GM19463 (cell line): ENCODE measurements around the gene SLC10A7.

Experiments used
- ATAC-seq: cut with Tn5 transposase; IDR thresholded peaks from one replicate; pipeline ENCODE4 v1.9.1; 2021; ENCODE audit warnings: mild to moderate bottlenecking, moderate library complexity; ENCODE audit not compliant: unreplicated experiment

Gene SLC10A7

DNA sequence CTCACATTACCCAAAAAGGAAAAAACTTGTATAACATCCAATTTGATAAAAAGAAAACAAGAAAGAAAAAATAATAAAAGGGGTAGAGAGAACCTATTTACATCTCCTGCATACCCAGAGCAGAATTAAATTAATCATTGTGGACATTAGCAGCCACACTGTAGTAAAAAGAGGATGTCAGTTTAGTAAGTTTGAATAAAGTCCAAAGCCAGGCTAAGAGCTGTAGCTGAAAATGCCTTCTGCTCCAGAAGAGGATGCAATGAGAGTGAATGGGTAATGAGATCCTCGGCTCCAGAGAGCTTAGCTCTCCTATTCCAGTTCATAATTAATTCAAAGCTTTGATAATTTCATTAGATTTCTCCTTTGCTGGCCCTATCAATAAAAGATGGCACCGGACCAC lies 78.2 kb downstream of the SLC10A7 start:
- ATAC-seq, result no peak

DNA sequence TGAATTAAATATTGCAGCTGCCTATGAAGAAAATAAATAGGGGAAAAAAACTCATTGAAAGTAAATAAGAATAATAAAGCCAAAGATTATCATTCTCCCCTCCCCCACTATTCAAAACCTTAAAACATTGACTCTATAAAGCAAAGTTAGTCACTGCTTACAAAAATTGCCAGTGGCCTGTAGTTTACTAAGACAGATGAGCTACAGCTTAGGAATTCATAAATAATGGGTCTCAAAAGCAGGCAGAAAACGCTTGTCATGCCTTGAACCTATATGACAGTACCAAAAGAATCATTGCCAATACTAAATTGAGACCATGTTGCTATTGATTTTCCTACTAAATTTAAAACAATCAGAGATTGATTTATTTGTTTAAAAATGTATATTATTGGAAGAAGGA lies 78.9 kb downstream of the SLC10A7 start:
- ATAC-seq, result no peak

DNA sequence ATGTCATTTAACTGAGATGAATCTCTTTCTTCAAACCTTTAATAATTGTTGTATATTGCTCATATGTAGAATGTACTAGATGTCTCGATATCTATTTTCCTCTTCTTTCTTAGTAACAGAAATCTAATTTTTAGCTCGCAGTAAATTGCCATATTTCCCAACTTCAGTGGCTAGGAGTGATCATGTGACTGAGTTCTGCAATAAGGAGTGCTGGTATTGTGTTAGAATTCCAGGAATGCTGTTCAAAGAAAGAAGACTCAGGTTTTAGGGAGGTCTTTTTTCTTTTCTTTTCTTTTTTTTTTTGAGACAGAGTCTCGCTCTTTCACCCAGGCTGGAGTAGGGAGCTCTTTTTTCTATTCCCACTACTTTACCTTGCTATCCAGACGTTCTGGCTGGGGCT lies 81.7 kb downstream of the SLC10A7 start:
- no peak for ATAC-seq

DNA sequence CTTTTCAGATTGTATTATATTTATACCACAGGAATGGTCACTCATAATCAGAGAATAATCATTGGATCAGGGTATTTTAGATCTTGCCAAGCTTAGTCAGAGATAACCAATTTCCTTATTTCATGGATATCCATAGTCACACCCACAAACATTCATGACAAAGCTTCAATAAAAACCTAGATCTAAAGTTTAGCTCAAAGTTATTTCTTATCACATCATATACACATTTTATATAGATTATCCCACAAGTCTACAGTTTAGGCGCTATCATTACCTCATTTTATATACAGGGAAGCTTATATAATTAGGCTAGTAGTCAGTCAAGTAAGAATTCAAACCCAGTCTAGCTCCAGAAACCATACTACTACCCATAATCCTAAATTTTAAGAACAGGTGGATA lies 82.3 kb downstream of the SLC10A7 start:
- no peak for ATAC-seq

DNA sequence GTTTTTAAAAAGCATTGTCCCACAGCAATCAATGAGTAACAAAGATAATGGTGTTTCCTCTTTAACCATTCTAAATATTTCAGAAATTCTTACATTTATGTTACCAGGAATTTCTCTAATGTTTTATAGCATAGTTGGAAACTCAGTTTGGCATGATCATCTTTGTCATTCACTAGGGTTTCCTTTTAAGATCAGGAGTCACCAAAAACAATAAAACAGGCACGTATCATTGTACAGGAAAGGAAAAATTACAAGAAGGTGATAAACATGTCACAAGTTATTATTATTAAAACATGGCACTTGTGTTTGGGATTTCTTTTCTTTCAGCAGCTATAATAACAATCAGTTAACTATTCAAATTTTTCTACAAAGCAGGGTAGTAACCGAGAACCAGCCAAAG lies 84.0 kb downstream of the SLC10A7 start:
- ATAC-seq, result no peak

DNA sequence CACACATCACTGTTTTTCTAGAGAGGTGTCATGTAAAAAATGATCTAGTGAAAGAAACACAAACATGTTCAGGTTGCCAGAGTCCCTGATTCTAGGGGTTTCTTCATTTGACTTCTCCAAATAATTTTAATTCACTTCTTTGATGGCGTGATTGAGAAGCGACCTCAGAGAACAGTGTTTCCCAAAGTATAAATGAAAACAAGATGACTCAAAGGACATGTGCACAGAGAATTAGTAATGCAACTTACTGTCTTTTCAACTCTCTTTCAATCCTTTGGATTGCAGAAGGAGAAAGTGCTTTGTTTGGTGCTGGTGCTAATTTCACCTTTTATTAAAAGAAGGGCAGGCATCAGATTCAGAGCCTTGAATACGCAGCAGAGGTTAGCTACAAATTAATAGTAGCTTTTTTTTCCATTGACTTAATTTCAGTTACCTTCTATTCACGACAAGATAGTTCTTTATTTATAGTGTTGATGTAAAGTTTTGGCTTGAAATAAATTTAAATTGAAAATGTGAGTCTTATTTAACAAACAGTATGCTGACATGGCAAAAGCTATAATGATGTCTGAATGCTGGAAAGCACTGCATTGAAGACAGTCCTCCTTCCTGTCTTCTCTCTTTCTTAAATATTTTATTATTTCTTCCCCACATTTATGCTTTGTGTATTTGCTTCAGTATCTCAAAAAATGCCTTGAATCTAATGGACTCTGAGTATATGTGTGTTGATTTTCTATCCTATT lies 85.1 kb downstream of the SLC10A7 start:
- ATAC-seq, result no peak

DNA sequence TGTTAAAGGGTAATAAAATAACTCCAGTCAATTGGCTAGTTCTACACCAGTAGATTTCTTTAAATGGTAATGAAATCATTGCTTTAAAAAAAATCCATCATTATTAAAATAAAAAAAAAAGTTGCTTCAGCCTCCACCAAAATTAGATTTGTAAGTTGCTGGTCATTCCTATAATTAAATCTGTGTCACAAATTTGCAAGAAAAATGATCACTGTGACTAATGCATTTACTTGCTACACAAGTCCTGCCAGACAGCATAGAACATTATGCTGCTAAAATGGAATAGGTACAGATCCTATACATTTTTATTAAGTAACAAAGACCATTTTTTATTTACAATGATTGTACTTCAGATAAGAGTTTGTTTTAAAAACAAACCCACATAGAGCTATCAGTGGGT lies 85.8 kb downstream of the SLC10A7 start:
- ATAC-seq, result no peak

DNA sequence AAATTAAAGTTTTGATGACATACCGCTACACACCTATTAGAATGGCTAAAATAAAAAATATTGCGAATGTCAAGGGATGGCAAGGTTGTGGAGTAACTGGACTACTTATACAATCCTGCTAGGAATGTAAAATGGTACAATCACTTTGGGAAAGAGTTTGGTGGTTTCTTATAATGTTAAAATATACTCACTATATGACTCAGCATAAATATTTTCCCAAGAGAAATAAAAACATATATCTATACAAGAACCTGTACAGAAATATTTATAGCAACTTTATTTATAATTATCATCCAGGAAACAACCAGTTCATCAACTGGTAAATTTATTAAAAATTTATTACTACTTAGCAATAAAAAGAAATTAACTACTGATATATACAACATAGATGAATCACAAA lies 89.7 kb downstream of the SLC10A7 start:
- ATAC-seq, result no peak

DNA sequence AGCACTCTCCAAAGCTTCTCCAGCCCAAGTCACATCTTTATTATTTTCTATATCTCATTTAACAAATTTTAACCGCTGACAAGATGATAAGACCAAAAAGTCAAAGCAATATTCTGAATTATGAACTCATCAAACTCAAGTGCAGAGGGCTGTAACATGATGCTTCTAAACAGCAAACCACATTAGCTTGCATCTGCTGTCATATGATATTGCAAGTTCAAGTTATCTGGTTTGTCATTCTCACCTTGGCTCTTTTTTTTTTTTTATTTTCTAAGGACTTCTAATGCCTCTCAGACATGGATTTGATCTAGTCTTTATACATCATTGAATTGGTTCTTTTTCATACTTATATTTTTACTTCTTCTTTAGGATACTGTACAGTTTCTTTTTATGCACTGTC lies 93.4 kb downstream of the SLC10A7 start:
- no peak for ATAC-seq

DNA sequence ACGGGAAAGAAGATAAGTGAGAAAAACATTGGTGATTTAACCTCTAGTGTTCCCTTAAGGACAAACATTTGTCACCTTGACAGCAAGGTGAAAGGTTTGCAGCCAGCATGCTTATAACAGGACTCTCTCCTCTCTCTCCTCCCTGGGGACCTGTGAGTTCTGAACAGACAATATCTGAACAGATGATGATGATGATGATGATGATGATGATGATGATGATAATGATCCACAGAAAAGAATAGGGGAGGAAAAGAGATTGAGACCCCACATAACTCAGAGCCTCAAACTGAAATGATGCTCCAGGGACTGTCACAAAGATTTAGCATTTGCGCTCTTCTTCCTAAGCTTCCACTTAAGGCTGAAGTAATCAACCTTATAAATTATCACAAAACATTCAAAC lies 103.9 kb downstream of the SLC10A7 start:
- no peak for ATAC-seq

DNA sequence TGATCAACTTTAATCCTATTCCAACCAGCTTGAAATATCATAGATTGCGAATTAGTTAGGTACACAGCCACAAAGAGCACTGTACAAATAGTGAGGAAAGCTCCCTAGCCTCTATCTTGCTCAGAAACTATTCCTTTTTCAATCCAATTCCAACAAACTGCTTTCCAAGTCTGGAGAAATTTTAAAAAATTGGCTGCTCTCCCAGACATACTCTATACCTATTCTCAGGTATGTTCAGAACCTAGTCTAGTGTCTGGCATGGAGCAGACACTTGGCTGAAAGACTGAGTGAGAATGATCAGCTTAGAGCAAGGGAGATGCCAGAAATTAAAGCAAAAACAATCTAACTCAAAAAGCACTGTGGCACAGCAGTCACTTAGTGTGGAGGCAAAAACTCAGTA lies 105.9 kb downstream of the SLC10A7 start:
- no peak for ATAC-seq

DNA sequence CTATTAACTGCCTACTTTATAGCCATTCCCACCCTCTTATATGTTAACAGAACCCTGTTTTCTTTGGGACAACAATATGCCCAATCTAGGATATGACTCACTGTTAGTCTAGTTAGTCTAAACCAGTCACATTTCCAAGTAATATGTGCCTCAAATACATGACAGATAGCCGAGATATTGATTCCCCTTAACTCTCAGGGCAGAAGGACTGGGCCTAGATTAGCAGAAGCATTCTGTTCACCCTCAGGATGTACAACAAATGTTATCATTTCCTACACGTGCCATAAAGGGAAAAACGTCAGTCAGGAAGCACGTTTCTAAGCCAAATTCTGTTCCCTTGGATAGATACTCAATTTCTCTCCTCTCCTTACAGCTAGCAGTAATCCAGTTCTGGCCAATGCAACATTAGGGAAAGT lies 114.1 kb downstream of the SLC10A7 start:
- no peak for ATAC-seq

DNA sequence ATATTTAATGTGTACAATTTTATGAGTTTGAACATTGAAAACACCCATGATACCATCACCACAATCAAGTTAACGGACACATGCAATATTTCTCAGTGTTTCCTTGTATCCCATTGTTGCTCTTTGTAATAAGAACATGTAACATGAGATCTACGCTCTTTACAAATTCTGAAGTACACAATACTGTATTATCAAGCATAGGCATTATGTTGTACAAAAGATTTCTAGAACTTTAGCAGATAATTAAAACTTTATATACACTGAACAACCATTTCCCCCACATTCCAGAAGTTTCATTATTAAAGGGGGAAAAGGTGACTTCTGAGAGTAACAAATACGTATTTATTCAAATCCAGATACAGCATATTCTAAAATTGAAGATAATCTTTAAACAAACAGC lies 114.5 kb downstream of the SLC10A7 start:
- no peak for ATAC-seq

DNA sequence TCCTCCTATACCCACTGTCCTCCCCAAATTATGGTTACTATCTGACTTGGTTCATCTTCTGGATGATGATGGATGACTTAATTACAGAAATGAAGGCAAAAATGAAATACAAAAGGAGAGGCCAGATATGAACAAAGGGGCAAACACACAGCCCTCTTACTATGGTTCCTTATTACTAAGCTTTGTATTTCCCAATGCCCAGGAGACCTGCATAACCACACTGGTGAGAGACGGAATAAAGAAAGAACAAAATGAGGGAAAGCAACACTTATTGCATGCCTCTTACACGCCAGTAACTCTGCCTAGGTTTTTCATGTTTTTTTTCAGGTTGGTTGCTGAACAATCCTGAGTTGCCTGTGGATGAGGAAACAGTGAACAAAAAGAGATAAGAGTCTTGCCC lies 120.5 kb downstream of the SLC10A7 start:
- ATAC-seq, result no peak

DNA sequence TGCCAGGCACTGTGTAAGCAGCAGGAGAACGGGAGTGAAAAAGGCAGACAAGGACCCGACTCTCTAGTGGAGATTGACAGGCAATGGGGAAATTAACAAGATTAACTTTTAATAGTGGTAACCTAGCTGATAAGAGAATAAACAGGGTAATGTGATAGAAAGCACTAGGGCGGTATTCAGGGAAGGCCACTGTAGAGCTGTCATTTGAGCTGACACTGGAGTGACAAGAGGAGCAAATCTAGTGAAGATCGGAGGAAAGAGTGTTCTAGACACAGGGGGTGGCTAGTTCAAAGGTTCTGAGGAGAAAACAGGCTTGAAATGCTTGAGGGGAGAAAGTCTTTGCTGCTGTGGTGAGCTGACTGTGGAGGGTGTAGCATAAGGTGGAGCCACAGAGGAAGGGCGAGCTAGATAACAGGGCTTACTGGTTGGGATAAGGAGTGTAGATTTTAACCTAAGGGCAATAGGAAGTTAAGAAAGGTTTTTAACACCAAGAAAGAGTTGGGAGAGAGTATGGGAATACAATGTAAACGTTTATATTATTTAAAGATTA lies 122.8 kb downstream of the SLC10A7 start:
- no peak for ATAC-seq

DNA sequence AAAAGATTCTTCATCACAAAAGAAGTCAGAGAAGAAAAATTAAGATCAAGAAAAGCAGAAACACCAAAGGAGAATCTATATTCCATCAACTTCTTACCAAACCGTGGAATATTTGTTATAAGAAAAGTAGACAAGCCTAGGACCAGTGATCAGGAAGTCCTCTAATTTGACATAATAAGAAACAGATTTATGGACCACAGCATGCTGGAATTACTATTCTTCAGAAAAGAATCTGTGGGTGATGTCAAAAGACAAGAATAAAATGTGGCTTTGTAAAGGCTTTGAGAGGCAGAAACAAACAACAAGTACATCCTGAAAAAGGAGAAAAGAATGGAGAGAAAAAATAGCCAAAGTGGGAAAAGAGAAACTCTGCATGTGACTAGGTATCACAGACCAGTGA lies 123.3 kb downstream of the SLC10A7 start:
- no peak for ATAC-seq

DNA sequence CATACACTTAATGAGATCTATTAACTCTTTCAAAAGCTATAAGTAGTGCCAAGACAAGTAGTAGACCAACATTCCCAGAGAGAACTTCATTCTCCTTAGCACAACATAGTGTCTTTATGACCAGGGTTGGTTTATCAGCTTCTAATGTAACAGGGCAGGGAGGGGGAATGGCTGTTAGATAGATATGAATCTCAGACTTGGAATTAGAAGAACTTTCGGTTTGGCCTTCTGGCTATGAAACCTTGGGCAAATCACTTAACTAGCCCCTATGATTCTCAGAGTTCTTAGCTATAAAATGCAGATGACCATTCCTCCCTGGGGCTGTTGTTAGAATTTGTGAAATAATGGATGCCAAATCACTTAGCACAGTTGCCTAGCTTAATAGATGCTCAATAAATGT lies 132.2 kb downstream of the SLC10A7 start:
- ATAC-seq, result no peak

DNA sequence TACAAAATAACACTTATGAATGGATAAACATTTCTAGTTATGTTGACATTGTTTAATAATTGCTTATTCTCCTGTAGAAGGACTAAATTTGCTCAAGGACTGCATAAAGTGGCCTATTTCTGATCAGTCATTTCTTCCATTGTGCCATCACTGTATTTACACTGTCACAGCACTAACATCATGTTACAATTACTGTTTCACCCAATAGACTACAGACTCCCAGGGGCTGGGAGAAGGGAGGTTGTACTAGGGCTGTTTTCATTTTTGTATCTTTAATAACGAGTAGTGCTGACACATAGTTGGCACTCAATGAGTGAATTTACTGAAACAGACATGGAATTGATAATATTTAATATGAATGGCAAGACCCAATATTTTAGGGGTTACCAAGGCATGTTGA lies 139.5 kb downstream of the SLC10A7 start:
- no peak for ATAC-seq

DNA sequence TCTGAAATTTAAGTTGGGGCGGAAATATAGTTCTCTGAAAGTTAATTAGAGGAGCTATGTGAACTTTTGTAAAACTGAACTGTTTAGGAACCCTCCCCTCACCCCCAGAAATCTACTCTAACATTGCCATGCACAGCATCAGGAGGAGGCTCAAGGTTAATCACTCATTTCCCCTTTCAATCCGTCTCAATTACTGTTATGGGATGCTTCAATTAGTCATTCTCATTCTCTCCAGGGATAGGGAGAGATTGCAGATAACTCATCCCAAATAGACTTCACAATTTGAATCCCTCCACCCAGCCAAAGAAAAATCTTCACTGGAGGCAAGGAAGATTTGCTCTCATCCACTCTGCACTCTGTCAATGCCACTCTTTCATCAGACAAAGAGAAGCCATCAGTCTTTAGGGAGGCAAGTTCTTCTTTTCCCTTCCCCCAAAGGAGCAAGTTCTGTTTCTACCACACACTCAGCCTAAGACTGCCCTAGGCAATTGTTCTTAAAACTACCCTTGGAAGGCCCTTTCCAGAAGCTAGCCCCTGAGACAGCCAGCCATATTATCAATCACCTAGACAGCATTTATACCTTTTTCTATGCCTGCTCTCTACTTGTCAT lies 140.4 kb downstream of the SLC10A7 start:
- ATAC-seq, result no peak

DNA sequence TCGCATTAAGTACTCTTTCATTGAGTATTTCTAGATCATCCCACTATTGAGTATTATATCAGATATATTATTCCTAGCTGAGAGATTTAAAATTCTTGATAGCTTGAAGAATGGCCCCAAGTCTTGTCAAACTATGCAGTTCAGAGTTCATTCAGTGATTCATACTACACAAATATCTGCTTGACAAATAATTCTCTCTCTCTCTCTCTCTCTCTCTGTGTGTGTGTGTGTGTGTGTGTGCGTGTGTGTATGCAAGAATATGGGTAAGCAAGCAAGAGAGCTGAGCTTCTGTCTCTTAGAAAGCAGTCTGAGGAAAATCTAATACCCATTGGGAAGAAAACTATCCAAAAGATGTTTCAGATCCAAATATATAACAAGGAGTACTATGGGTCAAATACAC lies 142.0 kb downstream of the SLC10A7 start:
- no peak for ATAC-seq

DNA sequence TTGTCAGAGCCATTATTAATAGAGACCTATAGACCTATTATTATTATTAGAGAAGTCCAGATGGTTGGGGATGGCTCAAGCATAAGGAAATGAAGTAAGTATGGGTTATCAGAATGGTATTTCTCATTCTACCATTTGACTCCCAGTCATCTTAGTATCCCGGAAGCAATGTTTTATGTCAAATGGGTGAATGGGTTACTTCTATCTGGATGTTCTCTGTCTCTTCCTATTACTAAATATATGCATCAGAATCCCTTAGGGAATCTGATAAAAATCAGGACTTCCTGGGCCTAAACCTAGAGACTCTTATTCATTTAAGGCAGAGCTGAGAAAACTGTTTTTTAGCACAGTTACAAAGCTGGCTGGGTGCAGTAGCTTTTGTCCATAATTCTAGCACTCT lies 149.9 kb downstream of the SLC10A7 start:
- no peak for ATAC-seq

DNA sequence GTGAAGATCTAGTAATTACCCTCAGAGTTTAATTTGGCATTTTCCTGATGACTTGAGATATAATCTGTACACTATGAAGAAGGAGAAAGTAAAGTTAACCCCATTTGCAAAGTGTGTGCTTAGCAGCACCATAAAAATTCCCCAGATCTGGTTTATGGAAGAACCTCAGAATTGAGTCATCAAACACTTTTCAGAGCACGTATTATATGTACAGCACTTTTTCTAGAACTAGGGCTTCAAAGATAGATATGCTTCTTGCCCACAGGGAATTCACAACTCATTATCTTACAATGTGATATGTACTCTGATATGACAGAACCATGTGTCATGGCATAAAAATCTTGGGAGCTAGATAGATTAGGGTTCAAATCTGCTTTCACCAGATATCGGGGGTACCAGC lies 150.9 kb downstream of the SLC10A7 start:
- no peak for ATAC-seq

DNA sequence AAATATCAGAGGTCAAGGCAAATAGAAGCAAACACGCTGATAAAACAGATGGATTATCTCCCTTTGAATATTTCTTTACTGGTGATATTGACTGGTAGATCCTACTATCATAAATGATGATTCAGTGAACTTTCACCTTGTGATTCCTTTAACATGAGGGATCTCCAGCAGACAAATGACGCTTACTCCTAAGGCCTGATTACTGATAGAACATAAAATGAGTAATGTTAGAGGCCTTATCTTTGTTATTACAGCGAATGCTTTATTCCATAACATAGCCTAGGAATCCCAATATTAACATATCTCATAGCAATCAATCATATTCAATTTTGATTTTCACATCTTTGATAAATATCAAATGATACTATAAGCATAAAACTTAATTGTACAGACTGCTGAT lies 152.3 kb downstream of the SLC10A7 start:
- ATAC-seq, result no peak
